H9 (cell line): ENCODE measurements around the gene CTNNBL1. TPM values are rescaled to one million over a fixed set of nuclear protein-coding genes. Genes with fewer than 3 reads are reported as not detected.

Experiments used
- DNase-seq: peaks from one replicate; pipeline ENCODE4 v3.0.0-alpha.2; 2017
- H2AFZ ChIP-seq: one replicate; pipeline ENCODE4 v1.6.1; 2013; ENCODE audit warnings: mild to moderate bottlenecking, low read length, control low read depth, moderate library complexity
- H2AK5ac ChIP-seq: 2 replicates; pipeline ENCODE4 v1.6.1; 2013; ENCODE audit warnings: low read length, control low read depth, mixed read lengths; ENCODE audit not compliant: insufficient read length
- H2BK120ac ChIP-seq: one replicate; pipeline ENCODE4 v1.6.1; 2013; ENCODE audit warnings: low read depth, mild to moderate bottlenecking, low read length, control low read depth, inconsistent platforms; ENCODE audit not compliant: poor library complexity, severe bottlenecking
- H2BK12ac ChIP-seq: 2 replicates; pipeline ENCODE4 v1.6.1; 2013; ENCODE audit warnings: low read length, control low read depth, mixed read lengths, low read depth; ENCODE audit not compliant: insufficient read length
- H2BK15ac ChIP-seq: 2 replicates; pipeline ENCODE4 v1.6.1; 2013; ENCODE audit warnings: low read depth, low read length, control low read depth
- H2BK20ac ChIP-seq: one replicate; pipeline ENCODE4 v1.6.1; 2013; ENCODE audit warnings: low read depth, mild to moderate bottlenecking, low read length, control low read depth, inconsistent platforms; ENCODE audit not compliant: poor library complexity, severe bottlenecking
- H2BK5ac ChIP-seq: 2 replicates; pipeline ENCODE4 v1.6.1; 2013; ENCODE audit warnings: low read length, control low read depth, mixed read lengths; ENCODE audit not compliant: insufficient read length
- H3K14ac ChIP-seq: 2 replicates; pipeline ENCODE4 v1.6.1; 2013; ENCODE audit warnings: low read length, control low read depth; ENCODE audit not compliant: insufficient read depth
- H3K18ac ChIP-seq: 2 replicates; pipeline ENCODE4 v1.6.1; 2013; ENCODE audit warnings: low read depth, mild to moderate bottlenecking, mixed read lengths, low read length, control low read depth; ENCODE audit not compliant: insufficient read length
- H3K23ac ChIP-seq: 2 replicates; pipeline ENCODE4 v1.6.1; 2013; ENCODE audit warnings: low read length, control low read depth, mixed read lengths, low read depth; ENCODE audit not compliant: insufficient read length
- H3K23me2 ChIP-seq: 2 replicates; pipeline ENCODE4 v1.6.1; 2013; ENCODE audit warnings: low read depth, mild to moderate bottlenecking, mixed read lengths, low read length, control low read depth; ENCODE audit not compliant: insufficient read length, poor library complexity, severe bottlenecking
- H3K27ac ChIP-seq: 2 replicates; pipeline ENCODE4 v1.5.1; 2013; ENCODE audit warnings: low read length, control low read depth, mixed read lengths, low read depth; ENCODE audit not compliant: insufficient read length
- H3K27me3 ChIP-seq: 2 replicates; pipeline ENCODE4 v1.6.1; 2013; ENCODE audit warnings: low read length, control low read depth, inconsistent platforms; ENCODE audit not compliant: insufficient read depth
- H3K4ac ChIP-seq: 2 replicates; pipeline ENCODE4 v1.6.1; 2013; ENCODE audit warnings: low read depth, mild to moderate bottlenecking, control low read depth, inconsistent platforms, low read length, moderate library complexity
- H3K4me1 ChIP-seq: 2 replicates; pipeline ENCODE4 v1.6.1; 2013; ENCODE audit warnings: low read length, control low read depth, inconsistent platforms; ENCODE audit not compliant: insufficient read depth
- H3K4me2 ChIP-seq: 2 replicates; pipeline ENCODE4 v1.6.1; 2013; ENCODE audit warnings: low read length, control low read depth, mixed read lengths; ENCODE audit not compliant: insufficient read length, insufficient read depth
- H3K56ac ChIP-seq: 2 replicates; pipeline ENCODE4 v1.6.1; 2013; ENCODE audit warnings: low read depth, mild to moderate bottlenecking, mixed read lengths, low read length, control low read depth; ENCODE audit not compliant: insufficient read length
- H3K79me1 ChIP-seq: 2 replicates; pipeline ENCODE4 v1.6.1; 2013; ENCODE audit warnings: low read depth, mild to moderate bottlenecking, moderate library complexity, low read length, control low read depth, inconsistent platforms; ENCODE audit not compliant: insufficient read depth, poor library complexity, severe bottlenecking
- H3K79me2 ChIP-seq: 2 replicates; pipeline ENCODE4 v1.6.1; 2013; ENCODE audit warnings: low read length, control low read depth, inconsistent platforms; ENCODE audit not compliant: insufficient read depth
- H3K9ac ChIP-seq: 2 replicates; pipeline ENCODE4 v1.6.1; 2013; ENCODE audit warnings: low read length, control low read depth, mixed read lengths; ENCODE audit not compliant: insufficient read length; ENCODE audit errors: extremely low read depth
- H3K9me3 ChIP-seq: one replicate; pipeline ENCODE4 v1.6.1; 2013; ENCODE audit warnings: low read depth, low read length, inconsistent platforms; ENCODE audit not compliant: control insufficient read depth
- H3T11ph ChIP-seq: one replicate; pipeline ENCODE4 v1.6.1; 2013; ENCODE audit warnings: mild to moderate bottlenecking, low read length, control low read depth, inconsistent platforms
- H4K20me1 ChIP-seq: one replicate; pipeline ENCODE4 v1.6.1; 2013; ENCODE audit not compliant: control insufficient read depth, insufficient read length, insufficient read depth
- H4K5ac ChIP-seq: 2 replicates; pipeline ENCODE4 v1.6.1; 2013; ENCODE audit warnings: low read depth, mild to moderate bottlenecking, mixed read lengths, low read length, control low read depth; ENCODE audit not compliant: insufficient read length
- H4K8ac ChIP-seq: replicated peaks from 2 replicates; pipeline ENCODE4 v1.6.1; 2013; ENCODE audit warnings: low read length, control low read depth, mixed read lengths, low read depth; ENCODE audit not compliant: insufficient read length
- H4K91ac ChIP-seq: 2 replicates; pipeline ENCODE4 v1.6.1; 2013; ENCODE audit warnings: low read depth, mild to moderate bottlenecking, moderate library complexity, mixed read lengths, low read length, control low read depth; ENCODE audit not compliant: insufficient read length
- H3K27ac Mint-ChIP-seq, 3 experiments: 2 replicates in 2 of 3; 3 replicates in 1 of 3; pipeline ENCODE4 v1.8.0; 2020 to 2021; ENCODE audit warnings: mixed read lengths in 3 of 3, mild to moderate bottlenecking in 1 of 3, moderate library complexity in 1 of 3
- H3K27me3 Mint-ChIP-seq: 2 replicates; pipeline ENCODE4 v1.8.0; 2021; ENCODE audit warnings: low read depth, mild to moderate bottlenecking, moderate library complexity, mixed read lengths
- H3K36me3 Mint-ChIP-seq, 3 experiments: 2 replicates in 2 of 3; 3 replicates in 1 of 3; pipeline ENCODE4 v1.8.0; 2020 to 2021; ENCODE audit warnings: low read depth in 3 of 3, mixed read lengths in 3 of 3; ENCODE audit not compliant: insufficient read depth in 1 of 3
- H3K4me1 Mint-ChIP-seq, 2 experiments: 2 replicates each; pipeline ENCODE4 v1.8.0; 2020; ENCODE audit warnings: mixed read lengths in 2 of 2
- H3K4me3 Mint-ChIP-seq, 2 experiments: 2 replicates in 1 of 2; 3 replicates in 1 of 2; pipeline ENCODE4 v1.8.0; 2020 to 2021; ENCODE audit warnings: mild to moderate bottlenecking in 2 of 2, mixed read lengths in 2 of 2, moderate library complexity in 1 of 2
- H3K9me3 Mint-ChIP-seq, 2 experiments: 2 replicates in 1 of 2; 3 replicates in 1 of 2; pipeline ENCODE4 v1.8.0; 2020; ENCODE audit warnings: mild to moderate bottlenecking in 2 of 2, mixed read lengths in 2 of 2, moderate library complexity in 1 of 2
- CTCF ChIP-seq: fragments of 200-600 bp; sonication (generic); conservative IDR thresholded peaks from 3 replicates; pipeline ENCODE4 v1.8.0; 2021; ENCODE audit warnings: antibody characterized with exemption, mild to moderate bottlenecking
- WGBS: extraction: QIAGEN DNeasy Blood & Tissue Kit; methylation state at CpG from one replicate; pipeline ENCODE4 v1.1.7; 2013; ENCODE audit warnings: missing lambda C conversion rate, low lambda C conversion rate, mixed read lengths; ENCODE audit not compliant: insufficient read length; ENCODE audit errors: extremely low coverage; 5-methylcytosine and 5-hydroxymethylcytosine counted together
- total RNA-seq: library from RNA; stranded (reverse); gene quantifications from 2 replicates; pipeline ENCODE4 v1.2.1, GENCODE V29; 2021

Gene CTNNBL1
- total RNA-seq, 1 experiment from 2014 or later: 67.2 TPM

GRCh38 chr20:37907330-37907676 is 213.5 kb downstream of the CTNNBL1 start:
- Histone ChIP-seq H2AK5ac (no peak overlapping the region), H3K18ac (no peak overlapping the region), H4K5ac (no peak overlapping the region), H2BK5ac (no peak overlapping the region), H3T11ph (no peak overlapping the region), H3K79me2 (no peaks in the 10 kb centered on the region), H3K4ac (no peak overlapping the region), H3K4me2 (no peak overlapping the region), H3K9ac (no peak overlapping the region), H3K14ac (no peak overlapping the region), H3K56ac (no peak overlapping the region), H2BK20ac (no peak overlapping the region), H4K91ac (no peak overlapping the region), H3K79me1 (no peaks in the 10 kb centered on the region), H2AFZ (no peak overlapping the region), H4K20me1 (no peaks in the 10 kb centered on the region), H2BK15ac (no peak overlapping the region), H4K8ac (no peak overlapping the region), H3K23ac (no peak overlapping the region), H3K27me3 (no peaks in the 10 kb centered on the region), H2BK12ac (no peak overlapping the region), H3K27ac (no peak overlapping the region), H2BK120ac (no peak overlapping the region), H3K23me2 (peaks cover 3% of the 10 kb centered on the region), H3K4me1 (peaks cover 8% of the 10 kb centered on the region; the same call in 1 of the 2 replicates), H3K9me3 (no peaks in the 10 kb centered on the region)
- WGBS: no CpG with 5 or more reads among the region's 3 CpGs
- peaks cover 50 to 61% of the 10 kb centered on the region in 2 experiments for H3K4me1 Mint-ChIP-seq
- H3K27me3 Mint-ChIP-seq: peaks cover 30% of the 10 kb centered on the region
- TF ChIP-seq CTCF: no peak
- peak overlapping the region; percentile 34 to 37 (median 34); a peak in 4 of 7 replicates for H3K27ac Mint-ChIP-seq
- H3K9me3 Mint-ChIP-seq: peaks cover 0 to under 1% of the 10 kb centered on the region in 2 experiments; a peak in 1 of 5 replicates
- no peak for DNase-seq
- no peaks in the 10 kb centered on the region; a peak in 1 of 7 replicates for H3K36me3 Mint-ChIP-seq
- peak overlapping the region in 1 of 2 experiments; percentile 62; a peak in 1 of 5 replicates for H3K4me3 Mint-ChIP-seq
